Adrenal gland (tissue), 5 donors: ENCODE measurements around the gene KMT2C.
"Not testable (repeated sequence)": the region's sequence is repeated elsewhere in the genome, so short reads cannot be mapped to it uniquely, and the experiment has no call there.

Experiments
- CTCF ChIP-seq, 6 experiments: fragments of 450-650 bp in 4 of 6; fragments of 200-600 bp in 2 of 6; sonication (generic) in 1 of 6; IDR thresholded peaks; 1 replicate in 5 of 6; 2 replicates in 1 of 6; pipeline versions ENCODE4 v1.5.1 to v1.8.0; 2016 to 2021; ENCODE audit warnings: antibody characterized with exemption in 6 of 6, mild to moderate bottlenecking in 2 of 6, moderate library complexity in 1 of 6
- POLR2A ChIP-seq, 2 donors: fragments of 450-650 bp; IDR thresholded peaks; one replicate each; pipeline ENCODE4 v1.6.1; 2017; ENCODE audit warnings: antibody characterized with exemption in 2 of 2, mild to moderate bottlenecking in 2 of 2, moderate library complexity in 1 of 2
- donor health status: DM: no; HTN: no; CAD: no.

- TF ChIP-seq CTCF, POLR2A (IDR thresholded peaks at IDR 0.05): not testable (repeated sequence)
Measured at GRCh38 chr7:152470251-152471022, 34.6 kb upstream of the KMT2C start.
